ENCODE data around the gene KLK7. TPM values are rescaled to one million over a fixed set of nuclear protein-coding genes. Genes with fewer than 3 reads are reported as not detected.

KLK7 gene
- total and polyA plus RNA-seq, 3 experiments from 2014 or later, result not detected

DNA sequence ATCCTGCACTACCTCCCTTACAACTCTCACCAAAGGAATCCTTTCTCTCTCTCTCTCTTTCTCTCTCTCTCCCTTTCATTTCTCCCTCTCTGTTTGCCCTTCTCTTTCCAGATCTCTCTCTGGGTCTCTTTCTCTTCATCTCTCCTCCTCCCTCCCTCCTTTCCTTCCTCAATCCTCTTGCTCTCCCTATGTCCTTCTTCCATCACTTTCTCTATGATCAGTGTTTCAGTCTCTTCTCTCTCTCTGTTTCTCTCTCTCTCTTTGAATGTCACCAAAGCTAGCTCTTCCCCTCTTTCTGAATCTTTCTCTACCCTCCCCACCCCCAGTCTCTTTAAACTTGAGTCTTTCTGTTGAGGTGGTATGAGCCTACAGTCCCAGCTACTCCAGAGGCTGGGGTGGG is 52.7 kb downstream of the KLK7 start:
- Mint-ChIP-seq H3K4me3 (no peak overlapping the region), H3K27me3 (peaks cover 17 to 44% of the 10 kb centered on the region in 2 donors), H3K4me1 (peaks cover 0 to 2% (median 0%) of the 10 kb centered on the region in 3 donors), H3K27ac (no peak overlapping the region), H3K9me3 (peaks cover 0 to 2% (median 0%) of the 10 kb centered on the region in 5 donors), H3K36me3 (peaks cover 0 to 2% (median 0%) of the 10 kb centered on the region in 3 donors)
- no peak overlapping the region for H3K4me3 ChIP-seq (ENCODE audit: low read length)
- no peaks in the 10 kb centered on the region for H3K27me3 ChIP-seq (ENCODE audit: insufficient read depth, low read length, poor library complexity, severe bottlenecking)
- no peaks in the 10 kb centered on the region for H3K4me1 ChIP-seq (ENCODE audit: insufficient read depth, low read length)
- H3K9me3 ChIP-seq (ENCODE audit: low read length), result no peaks in the 10 kb centered on the region
- no peak overlapping the region for H3K27ac ChIP-seq (ENCODE audit: low read depth, low read length)
- H3K36me3 ChIP-seq (ENCODE audit: insufficient read depth, low read length), result no peaks in the 10 kb centered on the region
- ChIA-PET CTCF (interaction anchor here (1.5 kb wide), 1 partner anchor 9 kb away, joined by 3 read pairs; no protein-coding TSS in a partner anchor), POLR2A (no interaction called here)
- no peak for DNase-seq

DNA sequence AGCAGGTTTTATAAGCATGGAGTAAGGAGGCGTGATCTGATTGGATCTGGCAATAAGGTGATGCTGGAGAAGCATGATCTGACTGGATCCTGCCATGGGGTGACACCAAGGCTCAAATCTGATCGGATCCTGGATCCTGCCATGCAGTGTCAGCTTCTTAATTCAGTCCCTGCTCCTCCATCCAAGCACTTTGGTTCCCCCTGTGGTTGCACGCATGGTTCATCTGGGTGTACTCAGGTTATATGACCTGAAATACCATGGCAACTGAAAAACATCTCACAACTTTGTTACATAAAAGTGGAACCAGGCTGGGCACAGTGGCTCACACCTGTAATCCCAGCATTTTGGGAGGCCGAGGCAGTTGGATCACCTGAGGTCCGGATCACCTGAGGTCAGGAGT is 54.9 kb downstream of the KLK7 start:
- peaks cover 17 to 40% of the 10 kb centered on the region in 2 donors for H3K27me3 Mint-ChIP-seq
- H3K27ac Mint-ChIP-seq, result no peak overlapping the region
- Histone ChIP-seq H3K4me1 (ENCODE audit: insufficient read depth, low read length) (no peaks in the 10 kb centered on the region), H3K9me3 (ENCODE audit: low read length) (no peaks in the 10 kb centered on the region), H3K27me3 (ENCODE audit: insufficient read depth, low read length, poor library complexity, severe bottlenecking) (no peaks in the 10 kb centered on the region), H3K36me3 (ENCODE audit: insufficient read depth, low read length) (no peaks in the 10 kb centered on the region), H3K27ac (ENCODE audit: low read depth, low read length) (no peak overlapping the region), H3K4me3 (ENCODE audit: low read length) (no peak overlapping the region)
- peaks cover 0 to 2% (median 0%) of the 10 kb centered on the region in 3 donors for H3K4me1 Mint-ChIP-seq
- no peak for DNase-seq
- H3K4me3 Mint-ChIP-seq, result no peak overlapping the region
- H3K9me3 Mint-ChIP-seq, result peaks cover 0 to 2% (median 0%) of the 10 kb centered on the region in 5 donors
- POLR2A ChIA-PET, result no interaction called here
- CTCF ChIA-PET, result no interaction called here
- peaks cover 0 to 2% (median 0%) of the 10 kb centered on the region in 3 donors for H3K36me3 Mint-ChIP-seq

Other genes starting within 250 kb of the KLK7 start
- gene GPR32, start 213.5 kb downstream of the KLK7 start, total RNA-seq, result not detected
- gene GPR32, start 213.5 kb downstream of the KLK7 start, polyA plus RNA-seq, result not detected
- not detected for gene ACP4, start 193.5 kb downstream of the KLK7 start, total RNA-seq
- gene ACP4, start 193.5 kb downstream of the KLK7 start, polyA plus RNA-seq, result not detected
- under 1 TPM; 0.27 to 0.39 TPM for gene KLK1, start 160.1 kb downstream of the KLK7 start, total RNA-seq
- not detected for gene KLK1, start 160.1 kb downstream of the KLK7 start, polyA plus RNA-seq
- not detected for gene KLK15, start 150.3 kb downstream of the KLK7 start, total RNA-seq
- not detected for gene KLK15, start 150.3 kb downstream of the KLK7 start, polyA plus RNA-seq
- not detected for gene KLK3, start 129.0 kb downstream of the KLK7 start, total RNA-seq
- gene KLK3, start 129.0 kb downstream of the KLK7 start, polyA plus RNA-seq, result not detected
- not detected for gene KLK2, start 110.5 kb downstream of the KLK7 start, total RNA-seq
- not detected for gene KLK2, start 110.5 kb downstream of the KLK7 start, polyA plus RNA-seq
- gene KLK4, start 72.5 kb downstream of the KLK7 start, total RNA-seq, result not detected
- gene KLK4, start 72.5 kb downstream of the KLK7 start, polyA plus RNA-seq, result not detected
- not detected for gene KLK5, start 30.9 kb downstream of the KLK7 start, total RNA-seq
- gene KLK5, start 30.9 kb downstream of the KLK7 start, polyA plus RNA-seq, result not detected
- gene KLK6, start 14.3 kb downstream of the KLK7 start, total RNA-seq, result not detected
- gene KLK6, start 14.3 kb downstream of the KLK7 start, polyA plus RNA-seq, result not detected
- not detected for gene KLK8, start 17.7 kb upstream of the KLK7 start, total RNA-seq
- gene KLK8, start 17.7 kb upstream of the KLK7 start, polyA plus RNA-seq, result not detected
- not detected for gene KLK10, start 35.8 kb upstream of the KLK7 start, total RNA-seq
- gene KLK10, start 35.8 kb upstream of the KLK7 start, polyA plus RNA-seq, result not detected
- not detected for gene KLK11, start 42.7 kb upstream of the KLK7 start, total RNA-seq
- not detected for gene KLK11, start 42.7 kb upstream of the KLK7 start, polyA plus RNA-seq
- gene KLK12, start 51.1 kb upstream of the KLK7 start, total RNA-seq, result not detected
- not detected for gene KLK12, start 51.1 kb upstream of the KLK7 start, polyA plus RNA-seq
- not detected for gene KLK13, start 81.2 kb upstream of the KLK7 start, total RNA-seq
- not detected for gene KLK13, start 81.2 kb upstream of the KLK7 start, polyA plus RNA-seq
- under 1 TPM; 0.26 to 0.31 TPM for gene KLK14, start 99.0 kb upstream of the KLK7 start, total RNA-seq
- gene KLK14, start 99.0 kb upstream of the KLK7 start, polyA plus RNA-seq, result not detected
- 10 to 100 TPM; 11.0 to 13.4 TPM for gene CTU1, start 124.5 kb upstream of the KLK7 start, total RNA-seq
- 8.8 TPM for gene CTU1, start 124.5 kb upstream of the KLK7 start, polyA plus RNA-seq
- under 1 TPM; 0.46 to 0.93 TPM for gene SIGLEC9, start 141.0 kb upstream of the KLK7 start, total RNA-seq
- 3.6 TPM for gene SIGLEC9, start 141.0 kb upstream of the KLK7 start, polyA plus RNA-seq
- gene SIGLEC7, start 158.4 kb upstream of the KLK7 start, total RNA-seq, result under 1 TPM; 0.42 to 0.46 TPM
- 2.5 TPM for gene SIGLEC7, start 158.4 kb upstream of the KLK7 start, polyA plus RNA-seq
- gene CD33, start 241.2 kb upstream of the KLK7 start, total RNA-seq, result under 1 TPM; 0.47 to 0.70 TPM
- gene CD33, start 241.2 kb upstream of the KLK7 start, polyA plus RNA-seq, result not detected

Data from CD8-positive, alpha-beta memory T cell (primary cell).